ENCODE results near the gene KIF21B.
"Not testable (repeated sequence)": the region's sequence is repeated elsewhere in the genome, so short reads cannot be mapped to it uniquely, and the experiment has no call there.

Gene KIF21B

GRCh38 chr1:200934676-200935245 is 88.8 kb downstream of the KIF21B start:
- H3K9me3 ChIP-seq (ENCODE audit: low read length), result no peaks in the 10 kb centered on the region
- H3K79me2 ChIP-seq (ENCODE audit: insufficient read depth, low read length), result no peaks in the 10 kb centered on the region
- TF ChIP-seq EZH2 (IDR thresholded peaks at IDR 0.05; ENCODE audit: borderline replicate concordance, low read length) (no peak), CTCF (IDR thresholded peaks at IDR 0.05; ENCODE audit: low read length) (no peak)
- H3K36me3 ChIP-seq (ENCODE audit: insufficient read depth, low read length), result no peaks in the 10 kb centered on the region
- H3K4me2 ChIP-seq (ENCODE audit: low read length), result no peak overlapping the region
- H3K9me2 ChIP-seq (ENCODE audit: low read depth, low read length), result no peaks in the 10 kb centered on the region
- H3K4me1 ChIP-seq (ENCODE audit: insufficient read depth, low read length, severe bottlenecking), result no peaks in the 10 kb centered on the region
- H2AFZ ChIP-seq (ENCODE audit: low read length), result no peak overlapping the region
- H3F3A ChIP-seq (ENCODE audit: insufficient read depth, low read length), result no peaks in the 10 kb centered on the region
- no peaks in the 10 kb centered on the region for H3K27me3 ChIP-seq (ENCODE audit: insufficient read depth, low read length)
- no peak overlapping the region for H3K4me3 ChIP-seq (ENCODE audit: low read depth, low read length, poor library complexity, severe bottlenecking)
- H4K20me1 ChIP-seq (ENCODE audit: insufficient read depth, low read length), result no peaks in the 10 kb centered on the region
- no peak overlapping the region for H3K9ac ChIP-seq (ENCODE audit: low read length)
- H3K27ac ChIP-seq (ENCODE audit: low read depth, low read length, poor library complexity, severe bottlenecking), result no peak overlapping the region

- no peaks in the 10 kb centered on the region for H3K27me3 ChIP-seq (ENCODE audit: insufficient read depth, low read length)
- H3K4me2 ChIP-seq (ENCODE audit: low read length), result no peak overlapping the region
Measured at GRCh38 chr1:200931776-200932175, 91.7 kb downstream of the KIF21B start.

GRCh38 chr1:200930285-200930684 is 93.2 kb downstream of the KIF21B start:
- not testable (repeated sequence) for H3K27ac ChIP-seq (ENCODE audit: low read depth, low read length, poor library complexity, severe bottlenecking); H3F3A ChIP-seq (ENCODE audit: insufficient read depth, low read length)

More at GRCh38 chr1:200931776-200932175, 91.7 kb downstream of the KIF21B start:
- Histone ChIP-seq H3K36me3 (ENCODE audit: insufficient read depth, low read length) (no peaks in the 10 kb centered on the region), H3K4me1 (ENCODE audit: insufficient read depth, low read length, severe bottlenecking) (no peaks in the 10 kb centered on the region), H3K9ac (ENCODE audit: low read length) (no peak overlapping the region), H3K27ac (ENCODE audit: low read depth, low read length, poor library complexity, severe bottlenecking) (no peak overlapping the region), H2AFZ (ENCODE audit: low read length) (no peak overlapping the region), H3K9me3 (ENCODE audit: low read length) (no peaks in the 10 kb centered on the region), H3K4me3 (ENCODE audit: low read depth, low read length, poor library complexity, severe bottlenecking) (no peak overlapping the region), H4K20me1 (ENCODE audit: insufficient read depth, low read length) (no peaks in the 10 kb centered on the region), H3K79me2 (ENCODE audit: insufficient read depth, low read length) (no peaks in the 10 kb centered on the region), H3F3A (ENCODE audit: insufficient read depth, low read length) (no peaks in the 10 kb centered on the region), H3K9me2 (ENCODE audit: low read depth, low read length) (no peaks in the 10 kb centered on the region)
- TF ChIP-seq CTCF (IDR thresholded peaks at IDR 0.05; ENCODE audit: low read length), result no peak
- TF ChIP-seq EZH2 (IDR thresholded peaks at IDR 0.05; ENCODE audit: borderline replicate concordance, low read length), result no peak

More at GRCh38 chr1:200930285-200930684, 93.2 kb downstream of the KIF21B start:
- not testable (repeated sequence) for H3K27me3 ChIP-seq (ENCODE audit: insufficient read depth, low read length); H3K36me3 ChIP-seq (ENCODE audit: insufficient read depth, low read length); H3K4me2 ChIP-seq (ENCODE audit: low read length); H2AFZ ChIP-seq (ENCODE audit: low read length); H3K4me1 ChIP-seq (ENCODE audit: insufficient read depth, low read length, severe bottlenecking); H3K9ac ChIP-seq (ENCODE audit: low read length); H3K9me2 ChIP-seq (ENCODE audit: low read depth, low read length); H3K4me3 ChIP-seq (ENCODE audit: low read depth, low read length, poor library complexity, severe bottlenecking); H3K79me2 ChIP-seq (ENCODE audit: insufficient read depth, low read length); H3K9me3 ChIP-seq (ENCODE audit: low read length); H4K20me1 ChIP-seq (ENCODE audit: insufficient read depth, low read length)

All from OCI-LY1 (cell line).